ENCODE measurements around the gene MEIOSIN.

GRCh38 chr19:45785097-45785496, 51.9 kb downstream of the MEIOSIN start:
- TF ChIP-seq POLR2A (IDR thresholded peaks at IDR 0.05; ENCODE audit: low read length) (no peak), GATA1 (IDR thresholded peaks at IDR 0.05; ENCODE audit: low read depth, low read length) (no peak)
